Peyer's patch (tissue), 4 donors: ENCODE results near the gene ZNF804A.

ENCODE experiments used
- CTCF ChIP-seq, 6 experiments: fragments of 450-650 bp in 4 of 6; fragments of 200-600 bp in 2 of 6; sonication (generic) in 1 of 6; IDR thresholded peaks; one replicate each; pipeline ENCODE4 v1.5.1; 2017 to 2019; ENCODE audit warnings: antibody characterized with exemption in 6 of 6, mild to moderate bottlenecking in 3 of 6, moderate library complexity in 1 of 6
- POLR2A ChIP-seq, 2 donors: fragments of 450-650 bp; IDR thresholded peaks; one replicate each; pipeline ENCODE4 v1.5.1; 2017; ENCODE audit warnings: antibody characterized with exemption in 2 of 2, mild to moderate bottlenecking in 2 of 2, moderate library complexity in 2 of 2

GRCh38 chr2:184598316-184599053 lies at the start of gene ZNF804A:
- TF ChIP-seq POLR2A (IDR thresholded peaks at IDR 0.05), result peak in 1 of 2 donors; percentile 24
- no peak for TF ChIP-seq CTCF (IDR thresholded peaks at IDR 0.05)
